Embryonic facial prominence (tissue), 1 donor: ENCODE results near the gene SPAG9.
A peak's percentile ranks its signal among the peaks of the same experiment; 100 is the strongest.
"Not testable (repeated sequence)": the region's sequence is repeated elsewhere in the genome, so short reads cannot be mapped to it uniquely, and the experiment has no call there.

Experiments
- DNase-seq: peaks from one replicate; pipeline ENCODE4 v3.0.0-alpha.2; 2016; ENCODE audit errors: extremely low spot score

The SPAG9 gene

DNA sequence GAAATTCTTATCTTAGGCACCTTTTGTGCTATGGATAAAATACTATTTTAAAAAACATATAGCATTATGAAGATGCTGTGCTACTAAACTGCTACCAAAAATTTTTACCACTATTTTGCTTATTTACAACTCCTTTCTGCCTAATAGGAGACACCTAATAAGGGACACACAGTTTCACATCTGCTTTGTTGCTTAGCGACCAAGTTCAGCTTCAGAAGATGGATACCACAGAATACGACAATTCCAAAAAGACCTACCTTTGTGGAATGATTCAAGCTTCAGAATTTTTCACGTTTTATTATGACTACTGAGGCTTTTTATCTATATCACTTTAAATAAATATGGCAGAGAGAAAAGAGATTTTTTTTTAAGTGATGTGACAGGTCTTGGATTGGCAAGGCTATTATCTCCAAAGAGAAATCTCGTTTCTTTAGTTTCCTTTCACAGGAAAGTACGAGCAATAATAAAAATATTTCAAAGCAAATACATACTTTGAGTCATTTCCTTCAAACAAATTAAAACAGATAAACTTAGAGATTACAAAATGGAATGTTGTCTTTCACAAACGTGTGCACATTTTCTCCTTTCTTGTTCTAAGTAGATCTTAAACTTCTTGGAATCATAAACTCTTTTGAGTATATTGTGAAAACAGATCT lies 35.4 kb downstream of the SPAG9 start:
- DNase-seq, result no peak

DNA sequence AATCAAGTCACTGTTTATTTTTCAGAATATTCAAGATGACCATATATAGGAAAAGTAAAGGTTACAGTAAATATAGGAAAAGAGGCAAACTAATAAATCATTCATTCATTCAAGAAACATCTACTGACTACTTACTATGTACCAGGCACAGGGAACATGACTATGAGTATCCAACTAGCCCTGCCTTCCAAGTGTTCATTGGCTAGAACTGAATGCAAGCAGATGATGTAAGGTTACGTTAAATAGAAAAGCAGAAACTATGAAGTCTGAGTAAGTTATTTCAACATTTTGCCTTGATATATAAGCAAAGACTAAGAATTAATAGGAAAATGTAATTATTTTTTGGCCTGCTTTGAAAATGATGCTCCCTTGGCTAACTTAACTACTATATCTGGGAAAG lies 36.7 kb downstream of the SPAG9 start:
- no peak for DNase-seq

DNA sequence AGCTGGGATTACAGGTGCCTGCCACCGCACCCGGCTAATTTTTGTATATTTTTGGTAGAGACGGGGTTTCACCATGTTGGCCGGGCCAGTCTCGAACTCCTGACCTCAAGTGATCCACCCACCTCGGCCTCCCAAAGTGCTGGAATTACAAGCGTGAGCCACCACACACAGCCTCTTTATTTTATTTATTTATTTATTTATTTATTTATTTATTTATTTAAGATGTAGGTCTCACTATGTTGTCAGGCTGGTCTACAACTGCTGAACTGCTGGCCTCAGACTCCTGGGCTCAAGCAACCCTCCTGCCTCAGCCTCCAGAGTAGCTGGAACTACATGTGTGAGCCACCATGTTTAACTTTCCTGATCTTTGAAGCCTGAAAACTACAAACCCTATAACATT lies 37.3 kb downstream of the SPAG9 start:
- DNase-seq, result not testable (repeated sequence)

DNA sequence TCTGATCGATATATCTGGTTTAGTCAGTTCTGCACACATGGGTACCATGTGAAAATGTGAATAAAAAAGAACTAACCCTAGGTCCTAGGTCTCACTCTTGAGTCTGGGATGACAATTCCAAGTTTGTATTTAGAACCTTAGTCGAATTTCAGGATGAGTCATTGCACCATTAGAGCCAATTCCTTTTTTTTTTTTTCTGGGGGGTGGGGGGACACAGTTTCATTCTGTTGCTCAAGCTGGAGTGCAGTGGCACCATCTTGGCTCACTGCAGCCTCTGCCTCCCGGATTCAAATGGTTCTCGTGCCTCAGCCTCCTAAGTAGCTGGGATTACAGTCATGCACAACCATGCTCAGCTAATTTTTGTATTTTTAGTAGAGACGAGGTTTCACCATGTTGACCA lies 41.6 kb downstream of the SPAG9 start:
- no peak for DNase-seq

DNA sequence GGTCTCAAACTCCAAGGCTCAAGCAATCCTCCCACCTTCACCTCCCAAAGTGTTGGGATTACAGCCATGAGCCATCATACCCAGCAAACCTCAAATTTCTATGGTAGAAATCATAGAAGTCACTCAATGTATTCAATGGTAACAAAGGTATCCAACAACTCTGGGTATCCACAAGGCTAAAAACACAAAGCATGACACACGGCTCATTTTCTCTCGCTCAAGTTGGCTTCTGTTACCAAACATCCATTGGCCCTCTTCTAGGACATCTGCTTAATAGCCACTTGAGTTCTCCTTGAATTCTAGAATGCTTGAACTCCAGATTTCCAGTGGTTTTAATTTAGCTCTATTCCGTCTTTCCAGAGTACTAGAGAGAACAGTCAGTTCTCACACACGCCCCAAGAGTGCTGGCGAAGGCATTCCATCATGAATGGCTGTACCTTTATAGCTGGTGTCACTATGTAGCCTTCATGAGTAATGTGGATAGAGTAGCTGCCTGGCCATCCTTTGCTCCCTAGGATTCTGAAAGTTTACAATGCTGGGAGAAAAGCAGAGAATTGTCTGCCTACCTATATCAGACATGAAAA lies 42.6 kb downstream of the SPAG9 start:
- no peak for DNase-seq

DNA sequence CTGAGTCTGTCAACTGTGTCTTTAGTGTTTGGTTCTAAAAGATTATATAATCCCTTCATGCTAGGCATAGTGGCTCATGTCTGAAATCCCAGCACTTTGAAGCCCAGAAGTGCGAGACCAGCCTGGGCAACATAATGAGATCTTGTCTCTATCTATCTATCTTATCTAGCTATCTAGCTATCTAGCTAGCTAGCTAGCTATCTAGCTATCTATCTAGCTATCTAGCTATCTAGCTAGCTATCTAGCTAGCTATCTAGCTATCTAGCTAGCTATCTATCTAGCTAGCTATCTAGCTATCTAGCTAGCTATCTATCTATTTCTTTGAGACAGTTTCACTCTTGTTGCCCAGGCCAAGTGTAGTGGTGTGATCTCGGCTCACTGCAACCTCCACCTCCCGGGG lies 43.8 kb downstream of the SPAG9 start:
- no peak for DNase-seq

DNA sequence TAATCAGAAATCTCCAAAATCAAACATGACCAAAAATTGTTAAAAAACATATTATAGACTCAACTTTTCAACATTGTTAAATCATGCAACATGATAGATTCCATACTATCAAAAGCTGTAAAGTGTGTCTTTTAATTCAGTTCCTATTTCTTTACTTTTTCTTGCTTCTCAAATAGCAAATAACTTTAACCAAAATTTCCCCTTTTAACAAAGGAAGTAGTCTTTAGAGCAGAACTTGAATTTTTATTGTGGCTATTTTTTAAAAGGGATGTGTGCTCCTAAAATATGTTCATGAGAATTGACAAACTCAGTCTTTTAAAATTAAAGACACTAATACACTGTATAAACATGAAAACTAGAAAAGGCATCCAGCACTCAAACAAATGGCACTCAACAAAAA lies 49.1 kb downstream of the SPAG9 start:
- no peak for DNase-seq

DNA sequence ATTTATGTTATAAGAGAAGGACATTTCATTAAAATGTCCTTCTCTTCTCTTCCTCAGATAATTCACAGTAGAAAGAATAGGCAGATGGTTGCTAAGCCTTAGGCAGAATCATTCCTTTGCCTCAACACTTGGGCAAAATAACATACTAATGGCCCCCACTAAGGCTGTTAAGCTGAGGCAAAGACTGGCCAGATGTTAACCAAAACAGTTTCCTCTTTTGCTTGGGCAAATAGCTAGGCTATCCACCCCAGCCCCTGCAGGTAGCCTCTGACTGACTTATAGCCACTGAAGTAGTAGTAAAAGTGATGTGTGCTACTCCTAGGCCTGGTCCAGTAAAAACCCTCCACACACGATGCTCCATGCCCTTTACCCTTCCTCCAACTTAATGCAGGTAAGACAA lies 55.2 kb downstream of the SPAG9 start:
- no peak for DNase-seq

DNA sequence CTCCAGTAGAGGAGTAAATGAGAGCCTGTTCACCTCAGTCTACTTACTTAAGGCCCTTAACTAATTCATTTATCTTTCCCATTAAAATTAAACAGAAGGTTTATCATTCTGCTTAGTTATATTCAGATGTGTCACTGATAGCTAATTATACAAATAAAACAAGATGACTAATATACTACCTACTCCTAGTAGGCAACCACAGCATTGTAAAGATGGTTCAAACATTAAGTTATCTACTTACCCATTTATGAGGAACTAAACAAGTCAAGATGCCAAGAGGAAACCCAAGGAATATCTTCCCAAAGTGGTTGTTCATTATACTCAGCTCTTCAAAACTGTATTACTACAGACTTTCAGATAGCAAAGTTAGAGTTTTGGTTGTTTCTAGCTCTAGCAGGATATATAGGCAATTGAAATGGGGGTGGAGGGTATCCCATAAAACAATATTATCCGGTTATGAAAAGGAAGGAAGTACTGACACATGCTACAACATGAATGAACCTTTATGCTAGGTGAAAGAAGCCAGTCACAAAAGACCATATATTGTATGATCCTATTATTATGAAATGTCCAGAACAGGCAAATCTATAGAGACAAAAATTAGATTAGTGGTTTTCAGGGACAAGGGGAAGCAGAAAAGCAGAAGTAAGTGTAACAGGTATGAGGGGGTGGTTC lies 56.5 kb downstream of the SPAG9 start:
- DNase-seq, result no peak

DNA sequence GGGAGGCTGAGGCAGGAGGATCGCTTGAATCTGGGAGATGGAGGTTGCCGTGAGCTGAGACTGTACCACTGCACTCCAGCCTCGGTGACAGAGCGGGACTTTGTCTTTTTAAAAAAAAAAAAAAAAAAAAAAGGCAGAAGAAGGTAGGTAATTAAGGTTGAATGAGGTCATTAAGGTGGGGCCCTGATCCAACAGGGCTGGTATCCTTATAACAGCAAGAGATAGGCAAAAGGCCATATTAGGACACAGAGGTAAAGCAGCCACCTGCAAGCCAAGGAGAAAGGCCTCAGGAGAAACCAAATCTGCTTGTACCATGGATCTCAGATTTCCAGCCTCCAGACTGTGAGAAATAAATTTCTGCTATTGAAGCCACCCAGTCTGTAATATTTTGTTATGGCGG lies 60.3 kb downstream of the SPAG9 start:
- DNase-seq, result no peak

DNA sequence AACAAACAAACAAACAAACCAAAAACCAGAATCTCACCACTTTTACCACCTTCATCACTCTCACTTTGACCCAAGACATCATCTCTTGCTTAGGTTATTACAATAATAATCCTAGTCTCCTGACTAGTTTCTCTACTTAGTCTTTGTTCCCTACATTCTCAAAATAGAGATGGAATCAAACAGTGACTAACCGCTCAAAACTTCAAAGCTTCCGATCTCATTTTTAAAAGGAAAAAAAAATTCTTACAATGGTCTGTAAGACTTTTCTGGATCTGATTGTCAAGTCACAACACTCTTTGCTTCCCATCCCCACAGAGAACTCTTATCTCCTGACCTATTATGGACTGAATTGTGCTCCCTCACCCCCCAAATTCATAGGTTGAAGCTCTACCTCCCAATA lies 60.9 kb downstream of the SPAG9 start:
- DNase-seq, result no peak

DNA sequence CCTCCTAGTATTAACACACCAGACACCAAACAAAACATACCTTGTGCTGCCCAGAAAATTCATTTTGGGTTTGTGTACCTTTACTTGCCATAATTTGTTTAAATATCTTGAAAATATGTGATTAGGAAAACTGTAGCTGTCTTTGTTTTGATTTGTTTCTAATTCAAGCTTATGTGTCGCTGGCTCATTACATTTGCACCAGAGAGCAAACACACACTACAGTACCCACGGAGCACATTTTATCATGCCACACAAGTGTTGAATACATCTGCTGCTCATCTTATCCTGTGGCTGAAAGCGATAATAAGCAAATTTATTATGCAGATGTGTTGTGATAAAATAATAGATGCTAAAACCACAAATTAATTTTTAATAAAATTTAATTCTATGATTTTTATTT lies 63.1 kb downstream of the SPAG9 start:
- no peak for DNase-seq

DNA sequence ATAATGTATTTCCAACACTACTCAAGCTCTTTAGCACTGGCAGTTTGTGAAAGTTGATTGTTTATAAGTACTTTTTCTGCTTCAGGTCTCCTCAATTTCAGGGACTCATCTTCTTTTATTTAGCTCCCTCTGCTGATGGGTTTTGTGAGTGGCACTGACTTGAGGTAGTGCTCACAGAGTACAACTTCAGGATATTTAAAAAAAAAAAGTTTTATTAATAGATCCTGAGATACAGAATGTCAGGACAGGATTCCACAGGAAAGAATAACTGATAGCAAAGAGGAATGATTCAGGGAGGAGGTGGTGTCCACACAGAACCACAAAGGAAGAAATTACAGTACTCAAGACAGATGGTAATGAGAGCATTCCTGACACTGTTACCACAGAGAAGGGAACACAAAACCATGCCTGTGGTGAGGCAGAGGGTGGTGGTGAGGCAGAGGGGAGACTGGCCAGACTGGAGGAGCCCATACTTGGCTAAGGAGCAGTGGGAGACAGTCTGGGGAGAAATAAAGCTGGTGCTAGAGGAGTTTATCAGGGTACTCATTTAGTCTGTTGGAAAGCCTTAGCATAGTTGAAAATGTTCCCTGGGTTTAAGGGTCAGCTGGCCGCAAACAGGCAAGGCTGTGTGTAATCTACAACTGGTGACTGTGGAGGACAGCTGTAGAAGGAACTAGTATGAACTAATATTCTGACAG lies 63.7 kb downstream of the SPAG9 start:
- DNase-seq, result peak; percentile 42

DNA sequence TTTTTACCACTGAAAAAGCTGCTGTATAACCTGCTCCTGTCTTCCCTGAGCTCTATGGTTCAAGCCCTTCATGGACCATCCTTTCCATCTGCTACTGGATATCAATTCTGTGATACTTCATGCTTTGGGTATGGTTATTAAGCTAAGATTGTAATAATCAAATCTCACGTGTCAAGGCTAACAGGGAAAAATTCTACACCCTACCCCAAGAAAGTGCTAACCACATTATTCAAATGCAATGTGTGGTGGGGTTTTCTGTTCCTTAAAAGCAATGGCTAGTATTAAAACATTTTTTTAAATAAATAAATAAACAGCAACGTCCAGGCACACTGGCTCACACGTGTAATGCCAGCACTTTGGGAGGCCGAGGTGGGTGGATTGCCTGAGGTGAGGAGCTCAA lies 65.9 kb downstream of the SPAG9 start:
- no peak for DNase-seq

DNA sequence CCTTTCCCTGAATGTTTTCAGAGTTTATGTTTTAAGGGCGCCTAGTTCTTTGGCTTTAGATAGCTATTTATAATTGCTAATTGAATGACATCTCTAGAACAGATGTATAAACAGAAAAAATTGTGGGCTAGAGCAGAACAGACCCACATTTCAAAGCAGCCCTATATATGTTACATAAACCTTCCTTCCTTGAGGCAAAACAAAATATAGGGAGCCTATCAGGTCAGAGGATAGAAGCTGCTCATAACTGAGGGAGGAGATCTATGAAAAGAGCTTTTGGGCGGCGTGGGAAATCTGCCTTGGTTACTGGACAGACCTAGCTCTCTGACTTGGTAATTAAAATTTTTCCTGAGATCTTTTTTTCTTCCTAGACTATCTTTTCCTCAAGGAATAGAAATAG lies 68.4 kb downstream of the SPAG9 start:
- no peak for DNase-seq

DNA sequence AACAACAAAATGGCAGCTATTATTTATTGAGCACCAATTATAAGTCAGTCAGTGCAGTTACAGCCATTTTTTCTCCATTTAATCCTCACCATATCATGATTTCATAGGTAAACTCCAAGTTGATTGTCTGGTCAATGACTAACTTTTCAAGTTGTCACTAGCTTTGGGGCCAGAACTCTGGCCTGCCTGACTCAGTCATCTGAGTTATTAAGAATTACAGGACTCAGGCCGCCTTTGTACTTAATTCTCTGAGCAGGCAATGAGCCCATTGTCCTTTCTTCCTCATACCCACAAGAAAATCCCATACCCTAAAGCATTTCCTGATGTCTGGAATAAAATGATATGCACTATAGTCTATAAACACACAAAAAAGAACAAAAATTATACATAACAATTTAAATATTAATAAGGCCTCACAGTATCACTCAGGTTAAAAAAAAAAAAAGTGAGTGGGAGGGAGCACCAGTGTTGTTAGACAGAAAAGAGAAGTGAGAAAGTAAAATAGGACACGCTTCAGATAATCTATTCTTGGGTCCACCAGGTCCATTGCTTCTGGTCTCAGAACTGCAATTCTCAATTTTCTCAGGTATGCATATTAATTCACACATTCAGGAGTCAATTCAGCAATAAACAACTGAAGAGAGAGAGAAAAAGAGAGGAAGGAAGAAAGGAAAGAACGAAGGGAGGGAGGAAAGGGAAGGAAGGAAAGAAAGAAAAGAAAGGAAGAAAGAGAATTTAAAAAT lies 70.2 kb downstream of the SPAG9 start:
- no peak for DNase-seq

DNA sequence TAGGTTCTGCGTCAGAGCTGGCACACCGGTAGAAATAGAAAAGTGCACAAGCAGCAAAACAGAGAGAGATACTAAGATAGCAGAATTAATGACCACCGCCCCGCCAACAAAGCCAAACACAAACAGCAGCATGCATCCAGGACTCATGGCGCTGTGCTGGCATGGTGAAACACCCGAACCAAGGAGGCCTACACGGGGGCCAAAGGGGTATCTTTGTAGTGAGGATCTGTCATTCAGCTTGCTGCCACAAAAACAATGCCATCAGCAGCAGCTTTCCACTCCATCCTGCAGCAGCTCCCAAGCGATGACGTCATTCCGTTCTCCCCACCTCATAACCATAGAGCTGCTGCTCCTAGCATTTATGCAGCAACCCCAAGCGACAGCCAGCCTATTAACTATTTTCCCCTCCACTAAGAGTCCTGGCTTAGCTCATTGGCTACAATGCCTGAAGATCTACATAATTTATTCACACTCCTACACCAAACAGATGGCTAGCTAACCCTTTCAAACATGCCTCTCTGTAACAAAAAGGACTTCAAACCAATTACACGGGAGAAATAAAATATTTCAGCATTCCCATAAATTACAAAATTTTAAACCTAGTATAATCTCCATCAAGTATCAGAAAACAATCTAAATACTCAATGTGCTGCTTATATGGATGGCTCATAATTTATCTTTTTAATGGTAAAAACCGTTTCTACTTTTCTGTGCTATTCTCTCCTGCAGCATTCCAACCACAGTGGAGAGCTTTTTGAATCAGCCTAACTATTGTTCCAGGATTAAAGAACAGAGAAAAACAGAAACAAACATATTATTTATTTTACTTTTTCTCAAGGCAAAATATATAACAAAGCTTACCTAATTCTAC lies 73.9 kb downstream of the SPAG9 start:
- DNase-seq, result peak; percentile 91

DNA sequence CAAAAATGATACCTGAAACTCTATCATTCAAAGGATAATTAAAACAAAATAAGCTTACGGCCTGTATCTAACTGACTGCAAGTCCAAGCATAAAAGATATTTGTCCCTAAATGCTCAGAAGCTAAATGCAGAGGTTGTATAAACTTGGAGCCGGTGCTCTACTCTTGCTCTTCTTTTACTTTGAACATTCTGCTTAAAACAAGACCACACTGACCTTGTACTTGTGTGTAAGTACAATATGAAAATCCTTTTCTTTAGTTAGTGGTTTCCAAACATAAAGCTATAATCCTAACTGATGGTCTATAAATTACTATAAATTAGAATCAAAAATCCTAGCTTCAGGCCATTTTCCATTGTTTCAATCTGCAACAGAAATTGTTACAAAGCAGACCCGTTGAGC lies 74.6 kb downstream of the SPAG9 start:
- DNase-seq, result no peak

DNA sequence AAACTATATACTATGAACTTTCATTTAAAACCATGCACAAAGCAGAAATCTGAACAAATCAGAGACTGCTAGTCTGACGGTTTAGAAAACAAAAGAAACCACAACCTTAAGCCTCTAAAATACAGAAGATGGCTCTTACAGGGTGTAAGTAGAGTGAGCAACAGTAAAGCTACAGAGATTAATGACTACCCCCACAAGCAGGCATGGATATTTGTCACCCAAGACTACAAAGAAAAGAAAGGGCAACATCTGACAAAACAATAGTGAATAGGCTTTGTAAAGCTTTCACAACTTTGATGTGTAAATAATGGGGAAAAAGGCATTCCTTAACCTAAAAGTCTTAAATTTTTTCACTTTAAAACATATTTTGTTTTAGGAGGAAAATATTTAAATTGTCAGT lies 75.0 kb downstream of the SPAG9 start:
- no peak for DNase-seq

DNA sequence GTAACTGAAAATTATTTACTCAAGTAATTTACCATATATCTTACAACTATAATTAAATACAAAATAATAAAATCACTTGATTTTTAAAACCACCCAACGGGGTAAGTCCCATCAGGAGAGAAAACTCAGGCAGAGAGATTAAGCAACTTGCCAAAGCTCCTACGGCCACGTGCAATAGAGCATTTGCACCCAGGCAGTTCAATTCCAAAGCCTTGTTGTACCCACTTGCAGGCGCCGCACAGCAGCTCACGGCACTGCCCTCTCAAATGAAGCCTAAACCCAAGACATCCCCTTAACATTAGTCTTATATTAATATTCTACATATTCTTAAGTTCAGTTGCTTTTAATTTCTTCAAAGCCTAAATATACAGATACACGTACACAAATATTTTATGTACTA lies 75.7 kb downstream of the SPAG9 start:
- no peak for DNase-seq

DNA sequence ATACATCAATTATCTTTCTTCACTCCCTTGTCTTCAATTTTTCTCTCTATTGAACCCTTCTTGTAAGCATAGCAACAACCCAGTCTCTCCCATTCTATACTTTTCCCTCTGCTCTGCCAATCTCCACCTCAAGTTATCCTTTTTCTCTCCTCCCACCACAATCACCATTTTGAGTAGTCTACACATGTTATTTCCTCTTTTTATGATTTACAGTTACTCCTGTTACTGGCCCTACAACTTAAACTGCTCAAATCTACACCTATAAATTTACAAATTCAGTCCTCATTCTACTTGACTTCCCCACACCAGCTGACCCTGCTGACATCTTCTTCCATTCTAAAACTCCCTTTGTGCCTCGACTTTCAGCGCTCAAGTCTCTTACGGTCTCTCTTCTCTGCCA lies 84.6 kb downstream of the SPAG9 start:
- DNase-seq, result no peak
